Neural cell (in vitro differentiated cells): ENCODE measurements around the gene PRXL2A. TPM values are rescaled to one million over a fixed set of nuclear protein-coding genes. Genes with fewer than 3 reads are reported as not detected.

Source experiments
- H2AFZ ChIP-seq: fragments of 200-600, 300-800 bp; sonication (generic), shearing (Covaris generic); 2 replicates; pipeline ENCODE4 v1.6.0; 2014; ENCODE audit warnings: low read depth, mild to moderate bottlenecking, antibody characterized with exemption, low read length, moderate library complexity
- H3F3A ChIP-seq: fragments of 200-600 bp; shearing (Covaris generic); 2 replicates; pipeline ENCODE4 v1.6.1; 2016; ENCODE audit warnings: mild to moderate bottlenecking, moderate library complexity, mixed read lengths, antibody characterized with exemption, low read length; ENCODE audit not compliant: insufficient read depth, poor library complexity, severe bottlenecking
- H3K27ac ChIP-seq: fragments of 200-600, 300-800 bp; sonication (generic), shearing (Covaris generic); 2 replicates; pipeline ENCODE4 v1.5.1; 2014; ENCODE audit warnings: mild to moderate bottlenecking, low read length, moderate library complexity
- H3K27me3 ChIP-seq: fragments of 300-800, 200-600 bp; sonication (generic), shearing (Covaris generic); 2 replicates; pipeline ENCODE4 v1.6.0; 2014; ENCODE audit warnings: mild to moderate bottlenecking, low read depth, low read length, moderate library complexity; ENCODE audit not compliant: insufficient read depth
- H3K36me3 ChIP-seq: fragments of 300-800, 200-600 bp; sonication (generic), shearing (Covaris generic); 2 replicates; pipeline ENCODE4 v1.5.1; 2014; ENCODE audit warnings: mild to moderate bottlenecking, antibody characterized with exemption, low read length, moderate library complexity; ENCODE audit not compliant: insufficient read depth
- H3K4me2 ChIP-seq: fragments of 300-800, 200-600 bp; sonication (generic), shearing (Covaris generic); 2 replicates; pipeline ENCODE4 v1.6.0; 2014; ENCODE audit warnings: mild to moderate bottlenecking, low read length
- H3K4me3 ChIP-seq: fragments of 300-800, 200-600 bp; sonication (generic), shearing (Covaris generic); 2 replicates; pipeline ENCODE4 v1.5.1; 2014; ENCODE audit warnings: mild to moderate bottlenecking, low read length, moderate library complexity
- H3K79me2 ChIP-seq: fragments of 200-600 bp; shearing (Covaris generic); replicated peaks from 2 replicates; pipeline ENCODE4 v1.6.0; 2014; ENCODE audit warnings: mild to moderate bottlenecking, low read length, moderate library complexity; ENCODE audit not compliant: insufficient read depth
- H3K9ac ChIP-seq: fragments of 300-800, 200-600 bp; sonication (generic), shearing (Covaris generic); 2 replicates; pipeline ENCODE4 v1.6.1; 2016; ENCODE audit warnings: mild to moderate bottlenecking, low read length, mixed read lengths
- H3K9me2 ChIP-seq: fragments of 200-600 bp; shearing (Covaris generic); 2 replicates; pipeline ENCODE4 v1.6.1; 2016; ENCODE audit warnings: mild to moderate bottlenecking, low read length, mixed read lengths; ENCODE audit not compliant: insufficient read depth
- H3K9me3 ChIP-seq: fragments of 200-600, 300-800 bp; sonication (generic), shearing (Covaris generic); 2 replicates; pipeline ENCODE4 v1.6.1; 2016; ENCODE audit warnings: mild to moderate bottlenecking, mixed run types, low read length, moderate library complexity, mixed read lengths
- H4K20me1 ChIP-seq: fragments of 200-600 bp; shearing (Covaris generic); 2 replicates; pipeline ENCODE4 v1.6.1; 2016; ENCODE audit warnings: mild to moderate bottlenecking, mixed run types; ENCODE audit not compliant: insufficient read depth
- CTCF ChIP-seq: fragments of 450-650 bp; IDR thresholded peaks from 2 replicates; pipeline ENCODE4 v1.5.1; 2014; ENCODE audit warnings: antibody characterized with exemption, mild to moderate bottlenecking, moderate library complexity; ENCODE audit not compliant: poor library complexity, severe bottlenecking
- EP300 ChIP-seq: fragments of 450-650 bp; conservative IDR thresholded peaks from 2 replicates; pipeline ENCODE4 v1.6.1; 2014; ENCODE audit warnings: antibody characterized with exemption, mild to moderate bottlenecking, moderate library complexity; ENCODE audit not compliant: poor library complexity, severe bottlenecking
- EZH2 ChIP-seq: fragments of 200-600, 300-800 bp; shearing (Covaris generic), sonication (generic); IDR thresholded peaks from 2 replicates; pipeline ENCODE4 v1.6.1; 2014; ENCODE audit warnings: antibody characterized with exemption, low read length, borderline replicate concordance, mild to moderate bottlenecking; ENCODE audit not compliant: insufficient read depth, poor library complexity, severe bottlenecking
- MXI1 ChIP-seq: fragments of 450-650 bp; conservative IDR thresholded peaks from 2 replicates; pipeline ENCODE4 v1.6.1; 2014; ENCODE audit warnings: antibody characterized with exemption, mild to moderate bottlenecking; ENCODE audit not compliant: poor library complexity, severe bottlenecking
- POLR2AphosphoS5 ChIP-seq: IDR thresholded peaks from 2 replicates; pipeline ENCODE4 v1.6.1; 2012
- RAD21 ChIP-seq: fragments of 450-650 bp; conservative IDR thresholded peaks from 2 replicates; pipeline ENCODE4 v1.6.1; 2014; ENCODE audit warnings: antibody characterized with exemption, mild to moderate bottlenecking, moderate library complexity
- SMC3 ChIP-seq: fragments of 450-650 bp; conservative IDR thresholded peaks from 2 replicates; pipeline ENCODE4 v1.6.1; 2014; ENCODE audit warnings: antibody characterized with exemption, mild to moderate bottlenecking, moderate library complexity; ENCODE audit not compliant: poor library complexity
- TAF1 ChIP-seq: IDR thresholded peaks from 2 replicates; pipeline ENCODE4 v1.6.1; 2012; ENCODE audit warnings: low read depth
- polyA plus RNA-seq: library from polyadenylated mRNA; depleted of rRNA; stranded (reverse); fragments of >200 nt; gene quantifications from 2 replicates; pipeline ENCODE4 v1.2.3, GENCODE V29; 2014
- TF ChIP-seq, protein P1 (sequence below): IDR thresholded peaks from 2 replicates; pipeline ENCODE4 v1.6.1; 2012; ENCODE audit warnings: borderline replicate concordance

Gene PRXL2A
- polyA plus RNA-seq, 1 donor from 2014 or later, result 60.5 TPM

DNA sequence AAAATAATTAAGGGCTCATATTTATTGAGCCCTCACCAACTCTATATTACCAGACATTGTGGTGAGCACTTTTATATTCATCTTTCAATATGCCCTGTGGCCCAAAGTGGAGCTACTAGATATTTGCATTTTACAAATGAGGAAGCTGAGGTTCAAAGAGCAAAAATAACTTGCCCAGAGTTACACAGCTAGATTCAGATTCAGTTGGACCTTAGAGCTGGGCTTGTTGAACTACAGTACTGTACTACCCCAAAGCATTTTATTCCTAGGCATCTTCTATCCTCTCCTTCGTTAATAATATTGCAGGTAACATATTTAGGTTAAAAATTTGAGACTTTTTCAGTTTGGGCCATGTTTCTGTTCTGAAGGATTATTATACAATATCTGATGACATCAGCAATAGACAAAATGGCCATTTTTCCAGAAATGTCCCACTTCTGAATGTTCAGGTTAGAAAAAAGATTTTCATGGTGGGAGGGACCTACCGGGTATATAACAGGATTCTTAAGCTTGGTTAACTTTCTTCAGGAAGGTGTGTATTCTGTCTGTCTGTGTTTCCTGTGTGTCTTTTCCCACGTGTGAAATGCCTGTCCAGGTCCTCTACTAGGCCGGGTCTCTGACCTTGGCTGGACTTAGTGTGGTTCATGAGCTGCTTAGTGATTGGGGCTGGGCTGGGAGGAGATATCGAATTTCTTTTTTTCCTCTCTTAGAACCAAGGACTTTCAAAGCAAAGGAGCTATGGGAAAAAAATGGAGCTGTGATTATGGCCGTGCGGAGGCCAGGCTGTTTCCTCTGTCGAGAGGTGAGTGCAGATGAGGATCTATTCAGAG, 13.6 kb downstream of the PRXL2A start:
- H3K9me3 ChIP-seq, result no peaks in the 10 kb centered on the region
- no peak overlapping the region for H3K4me2 ChIP-seq
- TF ChIP-seq POLR2AphosphoS5 (no peak), EZH2 (no peak), TAF1 (no peak), CTCF (no peak), EP300 (no peak), MXI1 (no peak), RAD21 (no peak), SMC3 (no peak)
- TF ChIP-seq, protein P1, sequence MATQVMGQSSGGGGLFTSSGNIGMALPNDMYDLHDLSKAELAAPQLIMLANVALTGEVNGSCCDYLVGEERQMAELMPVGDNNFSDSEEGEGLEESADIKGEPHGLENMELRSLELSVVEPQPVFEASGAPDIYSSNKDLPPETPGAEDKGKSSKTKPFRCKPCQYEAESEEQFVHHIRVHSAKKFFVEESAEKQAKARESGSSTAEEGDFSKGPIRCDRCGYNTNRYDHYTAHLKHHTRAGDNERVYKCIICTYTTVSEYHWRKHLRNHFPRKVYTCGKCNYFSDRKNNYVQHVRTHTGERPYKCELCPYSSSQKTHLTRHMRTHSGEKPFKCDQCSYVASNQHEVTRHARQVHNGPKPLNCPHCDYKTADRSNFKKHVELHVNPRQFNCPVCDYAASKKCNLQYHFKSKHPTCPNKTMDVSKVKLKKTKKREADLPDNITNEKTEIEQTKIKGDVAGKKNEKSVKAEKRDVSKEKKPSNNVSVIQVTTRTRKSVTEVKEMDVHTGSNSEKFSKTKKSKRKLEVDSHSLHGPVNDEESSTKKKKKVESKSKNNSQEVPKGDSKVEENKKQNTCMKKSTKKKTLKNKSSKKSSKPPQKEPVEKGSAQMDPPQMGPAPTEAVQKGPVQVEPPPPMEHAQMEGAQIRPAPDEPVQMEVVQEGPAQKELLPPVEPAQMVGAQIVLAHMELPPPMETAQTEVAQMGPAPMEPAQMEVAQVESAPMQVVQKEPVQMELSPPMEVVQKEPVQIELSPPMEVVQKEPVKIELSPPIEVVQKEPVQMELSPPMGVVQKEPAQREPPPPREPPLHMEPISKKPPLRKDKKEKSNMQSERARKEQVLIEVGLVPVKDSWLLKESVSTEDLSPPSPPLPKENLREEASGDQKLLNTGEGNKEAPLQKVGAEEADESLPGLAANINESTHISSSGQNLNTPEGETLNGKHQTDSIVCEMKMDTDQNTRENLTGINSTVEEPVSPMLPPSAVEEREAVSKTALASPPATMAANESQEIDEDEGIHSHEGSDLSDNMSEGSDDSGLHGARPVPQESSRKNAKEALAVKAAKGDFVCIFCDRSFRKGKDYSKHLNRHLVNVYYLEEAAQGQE, result no peak
- no peaks in the 10 kb centered on the region for H4K20me1 ChIP-seq
- no peak overlapping the region for H3K4me3 ChIP-seq
- no peak overlapping the region for H3K9ac ChIP-seq
- no peak overlapping the region for H3K27ac ChIP-seq
- no peaks in the 10 kb centered on the region for H3K27me3 ChIP-seq
- H2AFZ ChIP-seq, result no peak overlapping the region
- peaks cover 5% of the 10 kb centered on the region for H3K36me3 ChIP-seq
- H3F3A ChIP-seq, result no peaks in the 10 kb centered on the region
- H3K9me2 ChIP-seq, result no peaks in the 10 kb centered on the region
- H3K79me2 ChIP-seq, result peaks cover 6% of the 10 kb centered on the region

GRCh38 chr10:80425901-80426300, 17.6 kb downstream of the PRXL2A start:
- Histone ChIP-seq H3K79me2 (no peaks in the 10 kb centered on the region), H3K9me3 (no peaks in the 10 kb centered on the region), H3K27me3 (no peaks in the 10 kb centered on the region), H3K27ac (no peak overlapping the region), H3K4me2 (no peak overlapping the region), H2AFZ (no peak overlapping the region), H3K9ac (no peak overlapping the region), H3K4me3 (no peak overlapping the region), H4K20me1 (no peaks in the 10 kb centered on the region), H3K36me3 (peaks cover 5% of the 10 kb centered on the region), H3K9me2 (no peaks in the 10 kb centered on the region), H3F3A (no peaks in the 10 kb centered on the region)
- TF ChIP-seq MXI1, result no peak
- TF ChIP-seq EZH2, result no peak
- TF ChIP-seq EP300, result no peak
- TF ChIP-seq RAD21, result no peak
